Heart left ventricle (tissue), 13 donors: ENCODE results near the gene IGSF22.

Source experiments
- POLR2A ChIP-seq, 2 donors: fragments of 450-650 bp; IDR thresholded peaks; one replicate each; pipeline ENCODE4 v1.6.1; 2017; ENCODE audit warnings: antibody characterized with exemption in 2 of 2, mild to moderate bottlenecking in 2 of 2, moderate library complexity in 2 of 2
- TF ChIP-seq, protein P1 (sequence below), 12 donors: fragments of 200-600 bp; sonication (generic) in 4 of 12; IDR thresholded peaks; one replicate each; pipeline versions ENCODE4 v1.5.0 to v1.8.0; 2018 to 2022; ENCODE audit warnings: antibody characterized with exemption in 12 of 12, mild to moderate bottlenecking in 5 of 12
- donor health status: ischemic (EF 13 %, LVEDD 7.1; RV severe dilation, severe dysfunction).
- donor health status: DM: no; HTN: yes; CAD: no.
- donor health status: DM: no; HTN: no; CAD: no.
- donor health status: ischemic (EF 25% LVEDD 6.9; RV normal size, moderate dysfunction).
- donor health status: ischemic (EF 25% LVEDD 5.7; RV mildly dilated, moderate dysfunction).
- donor health status: ischemic (EF 35%, LVEDD 5.7; RV mildly dilated, moderate dysfunction).
- donor health status: nonischemic (EF 11% LVEDD 7.7; RV severe dilation, severe dysfunction).
- donor health status: DM: yes; HTN: yes; CAD: no.
- donor health status: PGD.
- donor health status: ischemic (EF 29% LVEDD 5.4; RV normal size, mild dysfunction).
- donor health status: nonischemic (EF 23%, LVEDD 6.1; RV moderate dilation, normal function).

DNA sequence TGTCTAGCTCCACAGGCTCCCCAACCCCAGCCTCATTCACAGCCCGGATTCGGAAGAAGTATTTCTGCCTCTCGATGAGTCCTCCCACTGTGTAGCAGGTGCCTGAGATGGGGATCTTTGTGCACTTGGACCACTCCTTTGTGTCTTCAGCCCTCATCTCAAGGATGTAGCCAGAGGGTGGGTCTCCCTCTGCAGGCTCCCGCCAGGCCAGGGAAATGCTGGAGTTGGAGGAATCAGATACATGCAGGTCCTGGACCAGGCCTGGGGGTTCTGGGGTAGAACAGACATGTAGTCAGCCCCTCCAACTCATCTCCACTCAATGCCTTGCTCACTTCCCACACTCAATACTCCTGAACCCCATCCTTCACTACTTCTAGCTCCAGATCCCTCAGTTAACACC lies 16.6 kb downstream of the IGSF22 start:
- TF ChIP-seq, protein P1, sequence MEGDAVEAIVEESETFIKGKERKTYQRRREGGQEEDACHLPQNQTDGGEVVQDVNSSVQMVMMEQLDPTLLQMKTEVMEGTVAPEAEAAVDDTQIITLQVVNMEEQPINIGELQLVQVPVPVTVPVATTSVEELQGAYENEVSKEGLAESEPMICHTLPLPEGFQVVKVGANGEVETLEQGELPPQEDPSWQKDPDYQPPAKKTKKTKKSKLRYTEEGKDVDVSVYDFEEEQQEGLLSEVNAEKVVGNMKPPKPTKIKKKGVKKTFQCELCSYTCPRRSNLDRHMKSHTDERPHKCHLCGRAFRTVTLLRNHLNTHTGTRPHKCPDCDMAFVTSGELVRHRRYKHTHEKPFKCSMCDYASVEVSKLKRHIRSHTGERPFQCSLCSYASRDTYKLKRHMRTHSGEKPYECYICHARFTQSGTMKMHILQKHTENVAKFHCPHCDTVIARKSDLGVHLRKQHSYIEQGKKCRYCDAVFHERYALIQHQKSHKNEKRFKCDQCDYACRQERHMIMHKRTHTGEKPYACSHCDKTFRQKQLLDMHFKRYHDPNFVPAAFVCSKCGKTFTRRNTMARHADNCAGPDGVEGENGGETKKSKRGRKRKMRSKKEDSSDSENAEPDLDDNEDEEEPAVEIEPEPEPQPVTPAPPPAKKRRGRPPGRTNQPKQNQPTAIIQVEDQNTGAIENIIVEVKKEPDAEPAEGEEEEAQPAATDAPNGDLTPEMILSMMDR (IDR thresholded peaks at IDR 0.05), result no peak
- no peak for TF ChIP-seq POLR2A (IDR thresholded peaks at IDR 0.05)
